Gastroesophageal sphincter (tissue), 3 donors: ENCODE results near the gene BATF3.
"Not testable (repeated sequence)": the region's sequence is repeated elsewhere in the genome, so short reads cannot be mapped to it uniquely, and the experiment has no call there.

Source experiments
- POLR2AphosphoS5 ChIP-seq: sonication (generic); formaldehyde crosslinking; IDR thresholded peaks from one replicate; pipeline ENCODE4 v1.6.1; 2017; ENCODE audit warnings: antibody characterized with exemption
- TF ChIP-seq, protein P1 (sequence below), 4 experiments: fragments of 200-600 bp in 2 of 4; fragments of 450-650 bp in 2 of 4; sonication (generic) in 1 of 4; IDR thresholded peaks; one replicate each; pipeline ENCODE4 v1.5.1; 2017 to 2019; ENCODE audit warnings: antibody characterized with exemption in 4 of 4, mild to moderate bottlenecking in 2 of 4, moderate library complexity in 2 of 4

DNA sequence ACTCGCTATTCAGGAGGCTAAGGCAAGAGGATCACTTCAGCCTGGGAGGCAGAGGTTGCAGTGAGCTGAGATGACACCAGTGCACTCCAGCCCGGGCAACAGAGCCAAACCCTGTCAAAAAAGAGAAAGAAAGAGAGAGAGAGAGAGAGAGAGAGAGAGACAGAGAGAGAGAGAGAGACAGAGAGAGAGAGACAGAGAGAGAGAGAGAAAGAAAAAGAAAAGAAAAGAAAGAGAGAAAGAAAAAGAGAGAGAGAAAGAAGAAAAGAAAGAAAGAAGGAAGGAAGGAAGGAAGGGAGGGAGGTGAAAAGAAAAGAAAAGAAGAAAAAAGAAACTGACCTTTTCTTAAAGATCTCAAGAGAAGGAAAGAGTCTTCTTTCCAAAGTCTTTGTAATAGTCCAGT is 60.1 kb downstream of the BATF3 start:
- TF ChIP-seq, protein P1, sequence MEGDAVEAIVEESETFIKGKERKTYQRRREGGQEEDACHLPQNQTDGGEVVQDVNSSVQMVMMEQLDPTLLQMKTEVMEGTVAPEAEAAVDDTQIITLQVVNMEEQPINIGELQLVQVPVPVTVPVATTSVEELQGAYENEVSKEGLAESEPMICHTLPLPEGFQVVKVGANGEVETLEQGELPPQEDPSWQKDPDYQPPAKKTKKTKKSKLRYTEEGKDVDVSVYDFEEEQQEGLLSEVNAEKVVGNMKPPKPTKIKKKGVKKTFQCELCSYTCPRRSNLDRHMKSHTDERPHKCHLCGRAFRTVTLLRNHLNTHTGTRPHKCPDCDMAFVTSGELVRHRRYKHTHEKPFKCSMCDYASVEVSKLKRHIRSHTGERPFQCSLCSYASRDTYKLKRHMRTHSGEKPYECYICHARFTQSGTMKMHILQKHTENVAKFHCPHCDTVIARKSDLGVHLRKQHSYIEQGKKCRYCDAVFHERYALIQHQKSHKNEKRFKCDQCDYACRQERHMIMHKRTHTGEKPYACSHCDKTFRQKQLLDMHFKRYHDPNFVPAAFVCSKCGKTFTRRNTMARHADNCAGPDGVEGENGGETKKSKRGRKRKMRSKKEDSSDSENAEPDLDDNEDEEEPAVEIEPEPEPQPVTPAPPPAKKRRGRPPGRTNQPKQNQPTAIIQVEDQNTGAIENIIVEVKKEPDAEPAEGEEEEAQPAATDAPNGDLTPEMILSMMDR (IDR thresholded peaks at IDR 0.05) = not testable (repeated sequence)
- TF ChIP-seq POLR2AphosphoS5 = not testable (repeated sequence)
